WTC11 (cell line): ENCODE results near the gene DRAXIN. TPM values are rescaled to one million over a fixed set of nuclear protein-coding genes. Genes with fewer than 3 reads are reported as not detected.

ENCODE experiments used
- ATAC-seq: fragments of 200-7000 bp; cut with Tn5 transposase; 2 replicates; pipeline ENCODE4 v1.10.0; 2021; ENCODE audit warnings: mild to moderate bottlenecking, moderate library complexity
- CTCF ChIA-PET: fragments of 300-600 bp; sonication (Branson Sonifier 250); formaldehyde crosslinking; loops from one replicate; lab custom pipeline; 2021; ENCODE audit warnings: antibody characterized with exemption; lab: Charles Lee
- POLR2A ChIA-PET: fragments of 350-600 bp; sonication (Branson Sonifier 250); formaldehyde crosslinking; loops from one replicate; lab custom pipeline; 2021; ENCODE audit warnings: antibody characterized with exemption; lab: Charles Lee
- DNase-seq: peaks from one replicate; pipeline ENCODE4 v3.0.0; 2021; ENCODE audit warnings: low spot score
- H3K27ac Mint-ChIP-seq: 2 replicates; pipeline ENCODE4 v1.8.0; 2021; ENCODE audit warnings: mixed read lengths
- H3K27me3 Mint-ChIP-seq: 2 replicates; pipeline ENCODE4 v1.8.0; 2021; ENCODE audit warnings: low read depth, mild to moderate bottlenecking, moderate library complexity, mixed read lengths
- H3K36me3 Mint-ChIP-seq: 2 replicates; pipeline ENCODE4 v1.8.0; 2021; ENCODE audit warnings: mixed read lengths
- H3K4me1 Mint-ChIP-seq: 2 replicates; pipeline ENCODE4 v1.8.0; 2022; ENCODE audit warnings: mixed read lengths
- H3K4me3 Mint-ChIP-seq: 2 replicates; pipeline ENCODE4 v1.8.0; 2021; ENCODE audit warnings: mild to moderate bottlenecking, moderate library complexity, mixed read lengths
- H3K9me3 Mint-ChIP-seq: 2 replicates; pipeline ENCODE4 v1.8.0; 2021; ENCODE audit warnings: mixed read lengths
- GRHL2 ChIP-seq: fragments of 250-450 bp; sonication (Bioruptor Pico); IDR thresholded peaks from 2 replicates; pipeline ENCODE4 v1.8.0; 2022; ENCODE audit warnings: mild to moderate bottlenecking, moderate library complexity; ENCODE audit not compliant: insufficient replicate concordance, severe bottlenecking
- JAZF1 ChIP-seq: fragments of 250-450 bp; sonication (Bioruptor Pico); IDR thresholded peaks from 2 replicates; pipeline ENCODE4 v1.9.0; 2021; ENCODE audit warnings: moderate library complexity, mild to moderate bottlenecking, inconsistent platforms
- NR3C1 ChIP-seq: sonication (generic); formaldehyde crosslinking; conservative IDR thresholded peaks from 2 replicates; pipeline ENCODE4 v1.8.1; 2023; ENCODE audit warnings: low read depth, mild to moderate bottlenecking, missing genetic modification reagents
- RELA ChIP-seq: sonication (generic); formaldehyde crosslinking; IDR thresholded peaks from 2 replicates; pipeline ENCODE4 v1.8.1; 2022; ENCODE audit warnings: missing genetic modification reagents, mild to moderate bottlenecking, borderline replicate concordance
- RORB ChIP-seq: fragments of 250-450 bp; sonication (Bioruptor Pico); IDR thresholded peaks from 2 replicates; pipeline ENCODE4 v1.9.0; 2021; ENCODE audit warnings: mild to moderate bottlenecking
- ZNF138 ChIP-seq: sonication (generic); formaldehyde crosslinking; conservative IDR thresholded peaks from 2 replicates; pipeline ENCODE4 v1.8.1; 2022; ENCODE audit warnings: mild to moderate bottlenecking, moderate library complexity, missing genetic modification reagents
- ZNF219 ChIP-seq: sonication (generic); formaldehyde crosslinking; IDR thresholded peaks from 2 replicates; pipeline ENCODE4 v1.8.0; 2023; ENCODE audit warnings: missing genetic modification reagents, mild to moderate bottlenecking, borderline replicate concordance
- ZNF396 ChIP-seq: fragments of 250-450 bp; sonication (Bioruptor Pico); IDR thresholded peaks from 2 replicates; pipeline ENCODE4 v1.8.0; 2021; ENCODE audit warnings: mild to moderate bottlenecking, moderate library complexity, borderline replicate concordance
- ZNF416 ChIP-seq: fragments of 250-450 bp; sonication (Bioruptor Pico); IDR thresholded peaks from 2 replicates; pipeline ENCODE4 v1.9.0; 2021; ENCODE audit warnings: mild to moderate bottlenecking, inconsistent platforms
- total RNA-seq: library from RNA; stranded (reverse); gene quantifications from 3 replicates; pipeline ENCODE4 v1.2.3, GENCODE V29; 2021
- TF ChIP-seq, protein P1 (sequence below): sonication (generic); formaldehyde crosslinking; IDR thresholded peaks from 2 replicates; pipeline ENCODE4 v1.8.0; 2023; ENCODE audit warnings: mild to moderate bottlenecking, missing genetic modification reagents
- TF ChIP-seq, protein P2 (sequence below): sonication (generic); formaldehyde crosslinking; IDR thresholded peaks from 2 replicates; pipeline ENCODE4 v1.8.1; 2022; ENCODE audit warnings: missing genetic modification reagents, borderline replicate concordance
- TF ChIP-seq, protein P3 (sequence below): sonication (generic); formaldehyde crosslinking; conservative IDR thresholded peaks from 2 replicates; pipeline ENCODE4 v1.8.1; 2023; ENCODE audit warnings: mild to moderate bottlenecking, low read depth, missing genetic modification reagents, moderate library complexity
- TF ChIP-seq, protein P4 (sequence below): sonication (generic); formaldehyde crosslinking; IDR thresholded peaks from 2 replicates; pipeline ENCODE4 v1.8.0; 2023; ENCODE audit warnings: missing genetic modification reagents, mild to moderate bottlenecking, borderline replicate concordance
- TF ChIP-seq, protein P5 (sequence below): fragments of 250-450 bp; sonication (Bioruptor Pico); IDR thresholded peaks from 2 replicates; pipeline ENCODE4 v1.9.0; 2021; ENCODE audit warnings: mild to moderate bottlenecking
- TF ChIP-seq, protein P6 (sequence below): sonication (generic); formaldehyde crosslinking; IDR thresholded peaks from 2 replicates; pipeline ENCODE4 v1.8.1; 2023; ENCODE audit warnings: mild to moderate bottlenecking, missing genetic modification reagents, borderline replicate concordance
- TF ChIP-seq, protein P7 (sequence below): fragments of 250-450 bp; sonication (Bioruptor Pico); IDR thresholded peaks from 2 replicates; pipeline ENCODE4 v1.8.0; 2021; ENCODE audit warnings: mild to moderate bottlenecking

DRAXIN gene
- total RNA-seq, 1 experiment from 2014 or later = 12.0 TPM

DNA sequence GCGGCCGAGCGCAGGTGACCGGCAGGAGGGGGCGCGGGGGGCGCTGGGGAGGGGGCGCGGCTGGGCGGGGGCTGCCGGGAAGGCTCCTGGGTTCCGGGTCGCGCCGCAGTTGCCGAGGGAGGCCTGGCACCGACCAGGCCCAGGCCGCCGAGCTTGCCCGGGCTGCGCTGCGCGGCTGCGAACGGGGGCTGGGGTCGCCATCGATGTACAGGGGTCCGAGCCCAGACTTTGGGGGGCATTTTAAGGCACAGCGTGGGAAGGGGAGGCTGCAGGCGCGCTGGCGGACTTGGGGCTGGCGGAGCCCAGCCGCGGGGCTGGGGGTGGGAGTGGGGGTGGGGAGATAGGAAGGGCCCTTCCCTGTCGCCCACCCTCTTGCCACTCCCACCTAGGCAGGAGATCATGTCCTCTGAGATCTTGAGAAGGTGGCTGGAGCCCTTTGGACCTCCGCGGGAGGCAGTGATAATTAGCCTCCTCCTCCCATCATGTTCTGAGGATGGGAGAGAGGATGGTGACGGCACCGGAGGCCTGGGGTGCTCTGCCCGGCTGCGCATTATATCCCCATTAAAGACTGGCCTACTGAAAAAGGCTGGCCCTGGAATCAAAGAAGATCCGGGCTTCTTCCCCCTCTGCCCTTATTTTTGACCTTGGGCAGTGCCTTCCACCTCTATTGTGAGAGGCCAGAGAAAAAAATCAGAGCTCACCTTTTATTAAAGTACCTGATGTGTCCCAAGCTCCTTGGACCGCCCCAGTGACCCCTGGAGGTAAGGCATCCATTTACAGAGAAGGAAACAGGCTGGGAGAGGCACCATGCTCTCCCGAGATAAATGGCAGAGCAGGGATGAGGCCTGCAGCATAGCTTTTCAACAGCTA, 36.3 kb upstream of the DRAXIN start:
- H3K4me1 Mint-ChIP-seq = peaks cover 28% of the 10 kb centered on the region
- ATAC-seq = peak; percentile 4; the same call in 1 of the 2 replicates
- no peaks in the 10 kb centered on the region for H3K9me3 Mint-ChIP-seq
- H3K27ac Mint-ChIP-seq = no peak overlapping the region
- peak overlapping the region; percentile 74 for H3K4me3 Mint-ChIP-seq
- H3K36me3 Mint-ChIP-seq = peaks cover 32% of the 10 kb centered on the region
- CTCF ChIA-PET = interaction anchor here (0.6 to 4.2 kb wide), 16 partner anchors 9 to 713 kb away, joined by 3 to 41 read pairs (median 6); partner anchors contain the start of gene FBXO6
- POLR2A ChIA-PET = interaction anchor here (0.6 to 2.3 kb wide), 4 partner anchors 9 to 95 kb away, joined by 3 to 14 read pairs (median 3); partner anchors contain the start of genes AGTRAP and FBXO6
- no peak for DNase-seq
- peaks cover 18% of the 10 kb centered on the region for H3K27me3 Mint-ChIP-seq
- TF ChIP-seq ZNF138 (CRISPR knock-in tag) = no peak
- no peak for TF ChIP-seq RELA
- no peak for TF ChIP-seq ZNF219
- no peak for TF ChIP-seq ZNF416 (CRISPR knock-in tag)
- TF ChIP-seq ZNF396 (CRISPR knock-in tag) = no peak
- no peak for TF ChIP-seq GRHL2 (CRISPR knock-in tag)
- TF ChIP-seq, protein P1, sequence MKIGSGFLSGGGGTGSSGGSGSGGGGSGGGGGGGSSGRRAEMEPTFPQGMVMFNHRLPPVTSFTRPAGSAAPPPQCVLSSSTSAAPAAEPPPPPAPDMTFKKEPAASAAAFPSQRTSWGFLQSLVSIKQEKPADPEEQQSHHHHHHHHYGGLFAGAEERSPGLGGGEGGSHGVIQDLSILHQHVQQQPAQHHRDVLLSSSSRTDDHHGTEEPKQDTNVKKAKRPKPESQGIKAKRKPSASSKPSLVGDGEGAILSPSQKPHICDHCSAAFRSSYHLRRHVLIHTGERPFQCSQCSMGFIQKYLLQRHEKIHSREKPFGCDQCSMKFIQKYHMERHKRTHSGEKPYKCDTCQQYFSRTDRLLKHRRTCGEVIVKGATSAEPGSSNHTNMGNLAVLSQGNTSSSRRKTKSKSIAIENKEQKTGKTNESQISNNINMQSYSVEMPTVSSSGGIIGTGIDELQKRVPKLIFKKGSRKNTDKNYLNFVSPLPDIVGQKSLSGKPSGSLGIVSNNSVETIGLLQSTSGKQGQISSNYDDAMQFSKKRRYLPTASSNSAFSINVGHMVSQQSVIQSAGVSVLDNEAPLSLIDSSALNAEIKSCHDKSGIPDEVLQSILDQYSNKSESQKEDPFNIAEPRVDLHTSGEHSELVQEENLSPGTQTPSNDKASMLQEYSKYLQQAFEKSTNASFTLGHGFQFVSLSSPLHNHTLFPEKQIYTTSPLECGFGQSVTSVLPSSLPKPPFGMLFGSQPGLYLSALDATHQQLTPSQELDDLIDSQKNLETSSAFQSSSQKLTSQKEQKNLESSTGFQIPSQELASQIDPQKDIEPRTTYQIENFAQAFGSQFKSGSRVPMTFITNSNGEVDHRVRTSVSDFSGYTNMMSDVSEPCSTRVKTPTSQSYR (CRISPR knock-in tag) = no peak
- TF ChIP-seq, protein P2, sequence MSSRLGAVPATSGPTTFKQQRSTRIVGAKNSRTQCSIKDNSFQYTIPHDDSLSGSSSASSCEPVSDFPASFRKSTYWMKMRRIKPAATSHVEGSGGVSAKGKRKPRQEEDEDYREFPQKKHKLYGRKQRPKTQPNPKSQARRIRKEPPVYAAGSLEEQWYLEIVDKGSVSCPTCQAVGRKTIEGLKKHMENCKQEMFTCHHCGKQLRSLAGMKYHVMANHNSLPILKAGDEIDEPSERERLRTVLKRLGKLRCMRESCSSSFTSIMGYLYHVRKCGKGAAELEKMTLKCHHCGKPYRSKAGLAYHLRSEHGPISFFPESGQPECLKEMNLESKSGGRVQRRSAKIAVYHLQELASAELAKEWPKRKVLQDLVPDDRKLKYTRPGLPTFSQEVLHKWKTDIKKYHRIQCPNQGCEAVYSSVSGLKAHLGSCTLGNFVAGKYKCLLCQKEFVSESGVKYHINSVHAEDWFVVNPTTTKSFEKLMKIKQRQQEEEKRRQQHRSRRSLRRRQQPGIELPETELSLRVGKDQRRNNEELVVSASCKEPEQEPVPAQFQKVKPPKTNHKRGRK (CRISPR knock-in tag) = no peak
- no peak for TF ChIP-seq JAZF1
- TF ChIP-seq, protein P3, sequence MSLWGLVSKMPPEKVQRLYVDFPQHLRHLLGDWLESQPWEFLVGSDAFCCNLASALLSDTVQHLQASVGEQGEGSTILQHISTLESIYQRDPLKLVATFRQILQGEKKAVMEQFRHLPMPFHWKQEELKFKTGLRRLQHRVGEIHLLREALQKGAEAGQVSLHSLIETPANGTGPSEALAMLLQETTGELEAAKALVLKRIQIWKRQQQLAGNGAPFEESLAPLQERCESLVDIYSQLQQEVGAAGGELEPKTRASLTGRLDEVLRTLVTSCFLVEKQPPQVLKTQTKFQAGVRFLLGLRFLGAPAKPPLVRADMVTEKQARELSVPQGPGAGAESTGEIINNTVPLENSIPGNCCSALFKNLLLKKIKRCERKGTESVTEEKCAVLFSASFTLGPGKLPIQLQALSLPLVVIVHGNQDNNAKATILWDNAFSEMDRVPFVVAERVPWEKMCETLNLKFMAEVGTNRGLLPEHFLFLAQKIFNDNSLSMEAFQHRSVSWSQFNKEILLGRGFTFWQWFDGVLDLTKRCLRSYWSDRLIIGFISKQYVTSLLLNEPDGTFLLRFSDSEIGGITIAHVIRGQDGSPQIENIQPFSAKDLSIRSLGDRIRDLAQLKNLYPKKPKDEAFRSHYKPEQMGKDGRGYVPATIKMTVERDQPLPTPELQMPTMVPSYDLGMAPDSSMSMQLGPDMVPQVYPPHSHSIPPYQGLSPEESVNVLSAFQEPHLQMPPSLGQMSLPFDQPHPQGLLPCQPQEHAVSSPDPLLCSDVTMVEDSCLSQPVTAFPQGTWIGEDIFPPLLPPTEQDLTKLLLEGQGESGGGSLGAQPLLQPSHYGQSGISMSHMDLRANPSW (CRISPR knock-in tag) = no peak
- no peak for TF ChIP-seq NR3C1 (CRISPR knock-in tag)
- TF ChIP-seq RORB (CRISPR knock-in tag) = no peak
- TF ChIP-seq, protein P4, sequence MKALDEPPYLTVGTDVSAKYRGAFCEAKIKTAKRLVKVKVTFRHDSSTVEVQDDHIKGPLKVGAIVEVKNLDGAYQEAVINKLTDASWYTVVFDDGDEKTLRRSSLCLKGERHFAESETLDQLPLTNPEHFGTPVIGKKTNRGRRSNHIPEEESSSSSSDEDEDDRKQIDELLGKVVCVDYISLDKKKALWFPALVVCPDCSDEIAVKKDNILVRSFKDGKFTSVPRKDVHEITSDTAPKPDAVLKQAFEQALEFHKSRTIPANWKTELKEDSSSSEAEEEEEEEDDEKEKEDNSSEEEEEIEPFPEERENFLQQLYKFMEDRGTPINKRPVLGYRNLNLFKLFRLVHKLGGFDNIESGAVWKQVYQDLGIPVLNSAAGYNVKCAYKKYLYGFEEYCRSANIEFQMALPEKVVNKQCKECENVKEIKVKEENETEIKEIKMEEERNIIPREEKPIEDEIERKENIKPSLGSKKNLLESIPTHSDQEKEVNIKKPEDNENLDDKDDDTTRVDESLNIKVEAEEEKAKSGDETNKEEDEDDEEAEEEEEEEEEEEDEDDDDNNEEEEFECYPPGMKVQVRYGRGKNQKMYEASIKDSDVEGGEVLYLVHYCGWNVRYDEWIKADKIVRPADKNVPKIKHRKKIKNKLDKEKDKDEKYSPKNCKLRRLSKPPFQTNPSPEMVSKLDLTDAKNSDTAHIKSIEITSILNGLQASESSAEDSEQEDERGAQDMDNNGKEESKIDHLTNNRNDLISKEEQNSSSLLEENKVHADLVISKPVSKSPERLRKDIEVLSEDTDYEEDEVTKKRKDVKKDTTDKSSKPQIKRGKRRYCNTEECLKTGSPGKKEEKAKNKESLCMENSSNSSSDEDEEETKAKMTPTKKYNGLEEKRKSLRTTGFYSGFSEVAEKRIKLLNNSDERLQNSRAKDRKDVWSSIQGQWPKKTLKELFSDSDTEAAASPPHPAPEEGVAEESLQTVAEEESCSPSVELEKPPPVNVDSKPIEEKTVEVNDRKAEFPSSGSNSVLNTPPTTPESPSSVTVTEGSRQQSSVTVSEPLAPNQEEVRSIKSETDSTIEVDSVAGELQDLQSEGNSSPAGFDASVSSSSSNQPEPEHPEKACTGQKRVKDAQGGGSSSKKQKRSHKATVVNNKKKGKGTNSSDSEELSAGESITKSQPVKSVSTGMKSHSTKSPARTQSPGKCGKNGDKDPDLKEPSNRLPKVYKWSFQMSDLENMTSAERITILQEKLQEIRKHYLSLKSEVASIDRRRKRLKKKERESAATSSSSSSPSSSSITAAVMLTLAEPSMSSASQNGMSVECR (CRISPR knock-in tag) = no peak
- TF ChIP-seq, protein P5, sequence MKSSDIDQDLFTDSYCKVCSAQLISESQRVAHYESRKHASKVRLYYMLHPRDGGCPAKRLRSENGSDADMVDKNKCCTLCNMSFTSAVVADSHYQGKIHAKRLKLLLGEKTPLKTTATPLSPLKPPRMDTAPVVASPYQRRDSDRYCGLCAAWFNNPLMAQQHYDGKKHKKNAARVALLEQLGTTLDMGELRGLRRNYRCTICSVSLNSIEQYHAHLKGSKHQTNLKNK (CRISPR knock-in tag) = no peak
- TF ChIP-seq, protein P6, sequence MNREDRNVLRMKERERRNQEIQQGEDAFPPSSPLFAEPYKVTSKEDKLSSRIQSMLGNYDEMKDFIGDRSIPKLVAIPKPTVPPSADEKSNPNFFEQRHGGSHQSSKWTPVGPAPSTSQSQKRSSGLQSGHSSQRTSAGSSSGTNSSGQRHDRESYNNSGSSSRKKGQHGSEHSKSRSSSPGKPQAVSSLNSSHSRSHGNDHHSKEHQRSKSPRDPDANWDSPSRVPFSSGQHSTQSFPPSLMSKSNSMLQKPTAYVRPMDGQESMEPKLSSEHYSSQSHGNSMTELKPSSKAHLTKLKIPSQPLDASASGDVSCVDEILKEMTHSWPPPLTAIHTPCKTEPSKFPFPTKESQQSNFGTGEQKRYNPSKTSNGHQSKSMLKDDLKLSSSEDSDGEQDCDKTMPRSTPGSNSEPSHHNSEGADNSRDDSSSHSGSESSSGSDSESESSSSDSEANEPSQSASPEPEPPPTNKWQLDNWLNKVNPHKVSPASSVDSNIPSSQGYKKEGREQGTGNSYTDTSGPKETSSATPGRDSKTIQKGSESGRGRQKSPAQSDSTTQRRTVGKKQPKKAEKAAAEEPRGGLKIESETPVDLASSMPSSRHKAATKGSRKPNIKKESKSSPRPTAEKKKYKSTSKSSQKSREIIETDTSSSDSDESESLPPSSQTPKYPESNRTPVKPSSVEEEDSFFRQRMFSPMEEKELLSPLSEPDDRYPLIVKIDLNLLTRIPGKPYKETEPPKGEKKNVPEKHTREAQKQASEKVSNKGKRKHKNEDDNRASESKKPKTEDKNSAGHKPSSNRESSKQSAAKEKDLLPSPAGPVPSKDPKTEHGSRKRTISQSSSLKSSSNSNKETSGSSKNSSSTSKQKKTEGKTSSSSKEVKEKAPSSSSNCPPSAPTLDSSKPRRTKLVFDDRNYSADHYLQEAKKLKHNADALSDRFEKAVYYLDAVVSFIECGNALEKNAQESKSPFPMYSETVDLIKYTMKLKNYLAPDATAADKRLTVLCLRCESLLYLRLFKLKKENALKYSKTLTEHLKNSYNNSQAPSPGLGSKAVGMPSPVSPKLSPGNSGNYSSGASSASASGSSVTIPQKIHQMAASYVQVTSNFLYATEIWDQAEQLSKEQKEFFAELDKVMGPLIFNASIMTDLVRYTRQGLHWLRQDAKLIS (CRISPR knock-in tag) = no peak
- TF ChIP-seq, protein P7, sequence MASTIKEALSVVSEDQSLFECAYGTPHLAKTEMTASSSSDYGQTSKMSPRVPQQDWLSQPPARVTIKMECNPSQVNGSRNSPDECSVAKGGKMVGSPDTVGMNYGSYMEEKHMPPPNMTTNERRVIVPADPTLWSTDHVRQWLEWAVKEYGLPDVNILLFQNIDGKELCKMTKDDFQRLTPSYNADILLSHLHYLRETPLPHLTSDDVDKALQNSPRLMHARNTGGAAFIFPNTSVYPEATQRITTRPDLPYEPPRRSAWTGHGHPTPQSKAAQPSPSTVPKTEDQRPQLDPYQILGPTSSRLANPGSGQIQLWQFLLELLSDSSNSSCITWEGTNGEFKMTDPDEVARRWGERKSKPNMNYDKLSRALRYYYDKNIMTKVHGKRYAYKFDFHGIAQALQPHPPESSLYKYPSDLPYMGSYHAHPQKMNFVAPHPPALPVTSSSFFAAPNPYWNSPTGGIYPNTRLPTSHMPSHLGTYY (CRISPR knock-in tag) = no peak
